Epidermal melanocyte (primary cell): ENCODE measurements around the gene ROCK1.

Experiments
- DNase-seq: peaks from one replicate; pipeline ENCODE4 v3.0.0; 2011; ENCODE audit warnings: low spot score; ENCODE audit not compliant: insufficient read length

ROCK1 gene

GRCh38 chr18:21109936-21110712 lies 1.5 kb downstream of the ROCK1 start:
- no peak for DNase-seq

- DNase-seq, result no peak
Observed at GRCh38 chr18:21105936-21106335, 5.7 kb downstream of the ROCK1 start.

- DNase-seq, result no peak
Observed at GRCh38 chr18:21101172-21101571, 10.4 kb downstream of the ROCK1 start.

- no peak for DNase-seq
Observed at GRCh38 chr18:21100678-21101077, 10.9 kb downstream of the ROCK1 start.

GRCh38 chr18:21100146-21100545 lies 11.5 kb downstream of the ROCK1 start:
- DNase-seq, result no peak

GRCh38 chr18:21099442-21099841 lies 12.2 kb downstream of the ROCK1 start:
- DNase-seq, result no peak

- no peak for DNase-seq
Observed at GRCh38 chr18:21096760-21097159, 14.9 kb downstream of the ROCK1 start.

- no peak for DNase-seq
Observed at GRCh38 chr18:21093133-21093532, 18.5 kb downstream of the ROCK1 start.

GRCh38 chr18:21090680-21091079 lies 20.9 kb downstream of the ROCK1 start:
- no peak for DNase-seq

- no peak for DNase-seq
Observed at GRCh38 chr18:21085579-21086166, 25.9 kb downstream of the ROCK1 start.

- no peak for DNase-seq
Observed at GRCh38 chr18:21084511-21085078, 27.0 kb downstream of the ROCK1 start.

GRCh38 chr18:21083017-21083416 lies 28.6 kb downstream of the ROCK1 start:
- DNase-seq, result no peak

- DNase-seq, result no peak
Observed at GRCh38 chr18:21081426-21081825, 30.2 kb downstream of the ROCK1 start.

GRCh38 chr18:21080576-21080975 lies 31.0 kb downstream of the ROCK1 start:
- DNase-seq, result no peak

- no peak for DNase-seq
Observed at GRCh38 chr18:21074336-21075323, 37.0 kb downstream of the ROCK1 start.

- no peak for DNase-seq
Observed at GRCh38 chr18:21073180-21073579, 38.4 kb downstream of the ROCK1 start.

- DNase-seq, result no peak
Observed at GRCh38 chr18:21071071-21071470, 40.5 kb downstream of the ROCK1 start.

GRCh38 chr18:21069468-21069867 lies 42.1 kb downstream of the ROCK1 start:
- no peak for DNase-seq

GRCh38 chr18:21064347-21064746 lies 47.3 kb downstream of the ROCK1 start:
- DNase-seq, result no peak

- no peak for DNase-seq
Observed at GRCh38 chr18:21063011-21063410, 48.6 kb downstream of the ROCK1 start.

- no peak for DNase-seq
Observed at GRCh38 chr18:21057112-21057511, 54.5 kb downstream of the ROCK1 start.

- no peak for DNase-seq
Observed at GRCh38 chr18:21056545-21056944, 55.1 kb downstream of the ROCK1 start.
